Measurements from ENCODE around the gene STK32B.

STK32B gene

GRCh38 chr4:5098176-5098575 lies 46.9 kb downstream of the STK32B start:
- no peak overlapping the region for H3K27ac ChIP-seq (ENCODE audit: extremely low read depth, low read depth, low read length)
- no peaks in the 10 kb centered on the region for H3K36me3 ChIP-seq (ENCODE audit: control insufficient read depth in 2 of 2, insufficient read depth in 1 of 2, low read length in 2 of 2)
- H3K4me3 ChIP-seq (ENCODE audit: low read depth, low read length): no peak overlapping the region
- POLR2A ChIA-PET: no interaction called here
- CTCF ChIA-PET: no interaction called here
- no peak for TF ChIP-seq ZNF639 (tag by site-specific recombination; IDR thresholded peaks at IDR 0.05)
- TF ChIP-seq ZNF544 (tag by site-specific recombination; IDR thresholded peaks at IDR 0.05): no peak
- TF ChIP-seq ZNF514 (tag by site-specific recombination; IDR thresholded peaks at IDR 0.05): no peak
- TF ChIP-seq ZNF416 (tag by site-specific recombination; IDR thresholded peaks at IDR 0.05): no peak
- TF ChIP-seq ZNF169 (tag by site-specific recombination; IDR thresholded peaks at IDR 0.05): no peak
- TF ChIP-seq REST (tag by site-specific recombination; IDR thresholded peaks at IDR 0.05): no peak
- TF ChIP-seq ZNF16 (tag by site-specific recombination; IDR thresholded peaks at IDR 0.05; ENCODE audit: low read depth): no peak
- TF ChIP-seq ZNF433 (tag by site-specific recombination; IDR thresholded peaks at IDR 0.05; ENCODE audit: low read depth): no peak
- TF ChIP-seq ZFP37 (tag by site-specific recombination; IDR thresholded peaks at IDR 0.05): no peak
- no peak for TF ChIP-seq ZNF449 (tag by site-specific recombination; IDR thresholded peaks at IDR 0.05)
- no peak for TF ChIP-seq MZF1 (tag by site-specific recombination; IDR thresholded peaks at IDR 0.05; ENCODE audit: borderline replicate concordance)
- no peak for TF ChIP-seq RBAK (tag by site-specific recombination; IDR thresholded peaks at IDR 0.05)
- TF ChIP-seq GFI1B (tag by site-specific recombination; IDR thresholded peaks at IDR 0.05): no peak
- H3K4me1 ChIP-seq (ENCODE audit: control insufficient read depth, insufficient read depth, low read length): no peaks in the 10 kb centered on the region
- H3K9me3 ChIP-seq (ENCODE audit: control insufficient read depth, insufficient read depth, low read depth, low read length): no peaks in the 10 kb centered on the region

- TF ChIP-seq ZNF366 (tag by site-specific recombination; conservative IDR thresholded peaks at IDR 0.05): peak; percentile 66; the same call in 1 of the 2 replicates
- TF ChIP-seq ZBTB48 (tag by site-specific recombination; IDR thresholded peaks at IDR 0.05): no peak
- Histone ChIP-seq H3K36me3 (ENCODE audit: control insufficient read depth in 2 of 2, insufficient read depth in 1 of 2, low read length in 2 of 2) (no peaks in the 10 kb centered on the region), H3K4me3 (ENCODE audit: low read depth, low read length) (no peak overlapping the region), H3K9me3 (ENCODE audit: control insufficient read depth, insufficient read depth, low read depth, low read length) (no peaks in the 10 kb centered on the region), H3K27ac (ENCODE audit: extremely low read depth, low read depth, low read length) (no peak overlapping the region), H3K4me1 (ENCODE audit: control insufficient read depth, insufficient read depth, low read length) (no peaks in the 10 kb centered on the region)
- POLR2A ChIA-PET: no interaction called here
- CTCF ChIA-PET: no interaction called here
These were observed 49.1 kb downstream of the STK32B start for GRCh38 chr4:5100336-5100735.

GRCh38 chr4:5100986-5101385 lies 49.7 kb downstream of the STK32B start:
- POLR2A ChIA-PET: no interaction called here
- Histone ChIP-seq H3K27ac (ENCODE audit: extremely low read depth, low read depth, low read length) (no peak overlapping the region), H3K36me3 (ENCODE audit: control insufficient read depth in 2 of 2, insufficient read depth in 1 of 2, low read length in 2 of 2) (no peaks in the 10 kb centered on the region), H3K4me3 (ENCODE audit: low read depth, low read length) (no peak overlapping the region), H3K4me1 (ENCODE audit: control insufficient read depth, insufficient read depth, low read length) (no peaks in the 10 kb centered on the region), H3K9me3 (ENCODE audit: control insufficient read depth, insufficient read depth, low read depth, low read length) (no peaks in the 10 kb centered on the region)
- TF ChIP-seq YY1 (tag by site-specific recombination; IDR thresholded peaks at IDR 0.05) (no peak), REPIN1 (tag by site-specific recombination; IDR thresholded peaks at IDR 0.05; ENCODE audit: low read depth) (no peak), ZNF202 (tag by site-specific recombination; IDR thresholded peaks at IDR 0.05; ENCODE audit: borderline replicate concordance) (no peak), ZNF404 (tag by site-specific recombination; IDR thresholded peaks at IDR 0.05) (no peak), SCRT1 (tag by site-specific recombination; IDR thresholded peaks at IDR 0.05; ENCODE audit: borderline replicate concordance) (no peak)
- CTCF ChIA-PET: no interaction called here

Measured in HEK293 (cell line).